Upper lobe of left lung (tissue), 4 donors: ENCODE results near the gene OR52E4.

Source experiments
- CTCF ChIP-seq, 6 experiments: fragments of 450-650 bp in 4 of 6; fragments of 200-600 bp in 2 of 6; sonication (generic) in 2 of 6; IDR thresholded peaks; one replicate each; pipeline ENCODE4 v1.5.1; 2016 to 2019; ENCODE audit warnings: antibody characterized with exemption in 6 of 6
- EP300 ChIP-seq, 4 donors: sonication (generic); formaldehyde crosslinking; IDR thresholded peaks; one replicate each; pipeline ENCODE4 v1.5.1; 2017; ENCODE audit warnings: antibody characterized with exemption in 4 of 4, control low read depth in 2 of 4
- POLR2A ChIP-seq, 4 donors: fragments of 450-650 bp; IDR thresholded peaks; one replicate each; pipeline ENCODE4 v1.5.1; 2016 to 2017; ENCODE audit warnings: antibody characterized with exemption in 4 of 4, mild to moderate bottlenecking in 2 of 4
- POLR2AphosphoS5 ChIP-seq, 2 donors: sonication (generic); formaldehyde crosslinking; IDR thresholded peaks; one replicate each; pipeline ENCODE4 v1.5.1; 2017; ENCODE audit warnings: antibody characterized with exemption in 2 of 2

GRCh38 chr11:5891216-5891800 lies 10.9 kb downstream of the OR52E4 start:
- TF ChIP-seq CTCF (IDR thresholded peaks at IDR 0.05) = peak in 2 of 6 experiments; percentile 24 to 29
- TF ChIP-seq POLR2AphosphoS5 (IDR thresholded peaks at IDR 0.05) = no peak
- TF ChIP-seq POLR2A (IDR thresholded peaks at IDR 0.05) = no peak
- TF ChIP-seq EP300 (IDR thresholded peaks at IDR 0.05) = no peak
